Epithelial cell of esophagus (primary cell): ENCODE measurements around the gene TRIP13.

Experiments used
- DNase-seq: peaks from one replicate; pipeline ENCODE4 v3.0.0; 2010; ENCODE audit warnings: low read depth
- H3K4me3 ChIP-seq: 2 replicates; pipeline ENCODE4 v1.5.1; 2011; ENCODE audit warnings: mild to moderate bottlenecking, low read length, control low read depth
- CTCF ChIP-seq: IDR thresholded peaks from 2 replicates; pipeline ENCODE4 v1.5.1; 2011; ENCODE audit warnings: low read depth, mild to moderate bottlenecking, low read length, control low read depth, inconsistent platforms; ENCODE audit not compliant: insufficient read depth; ENCODE audit errors: missing control alignments

The TRIP13 gene

GRCh38 chr5:859798-860296 lies 32.8 kb upstream of the TRIP13 start:
- DNase-seq = no peak
- no peak overlapping the region for H3K4me3 ChIP-seq
- no peak for TF ChIP-seq CTCF

DNA sequence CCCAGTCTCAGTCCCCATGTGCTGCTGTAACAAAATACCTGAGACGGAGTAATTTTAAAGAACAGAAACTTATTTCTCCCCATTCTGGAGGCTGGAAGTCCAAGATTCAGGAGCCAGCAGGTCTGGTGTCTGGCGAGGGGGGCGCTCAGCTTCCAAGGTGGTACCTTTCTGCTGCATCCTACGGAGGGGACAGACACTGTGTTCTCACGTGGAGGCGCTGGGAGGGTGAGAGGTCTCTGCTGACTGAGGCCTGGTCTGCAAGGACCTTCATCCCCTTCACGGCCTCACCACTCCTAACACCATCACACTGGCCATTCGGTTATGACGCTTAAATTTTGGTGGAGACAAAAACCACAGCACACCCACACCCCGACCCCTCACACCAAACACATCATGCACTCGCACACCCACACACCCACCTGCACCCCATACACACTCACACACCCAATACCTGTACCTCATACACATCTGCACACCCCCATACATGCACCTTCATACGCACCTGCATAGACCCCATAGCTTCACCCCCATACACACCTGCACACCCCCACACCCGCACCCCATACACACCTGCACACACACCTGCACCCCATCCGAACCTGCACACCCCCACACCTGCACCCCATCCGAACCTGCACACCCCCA lies 32.1 kb upstream of the TRIP13 start:
- TF ChIP-seq CTCF = no peak
- DNase-seq = no peak
- H3K4me3 ChIP-seq = no peak overlapping the region

- no peak for TF ChIP-seq CTCF
- H3K4me3 ChIP-seq = no peak overlapping the region
- DNase-seq = peak; percentile 52
Observed at GRCh38 chr5:861442-862366, 31.0 kb upstream of the TRIP13 start.

- DNase-seq = no peak
- no peak for TF ChIP-seq CTCF
- no peak overlapping the region for H3K4me3 ChIP-seq
Observed at GRCh38 chr5:862367-863243, 30.1 kb upstream of the TRIP13 start.

DNA sequence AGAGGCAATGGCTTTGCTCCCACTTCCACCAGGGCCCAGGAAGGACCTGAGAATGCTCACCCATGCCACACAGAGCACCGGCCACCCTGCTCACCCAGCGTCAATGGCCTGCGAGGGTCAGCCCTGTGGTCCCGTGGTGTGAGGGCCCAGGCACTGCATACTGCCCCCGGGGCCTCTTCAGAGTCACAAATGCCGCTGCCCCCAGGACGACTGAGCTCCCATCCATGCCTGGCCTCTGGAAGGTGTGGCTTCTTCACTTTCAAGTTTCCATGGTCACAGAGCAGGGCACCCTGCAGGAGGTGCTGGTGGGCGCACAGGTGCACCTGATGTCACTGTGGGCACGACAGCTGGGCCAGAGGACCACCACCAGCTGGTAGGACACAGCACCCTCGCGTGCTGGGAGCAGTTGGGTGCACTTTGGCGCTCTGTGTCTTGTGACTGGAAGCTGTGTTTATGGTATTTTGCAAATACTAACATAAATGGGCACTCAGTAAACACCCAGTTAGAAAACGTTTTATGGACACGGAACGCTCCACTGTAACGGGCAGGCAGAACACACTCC lies 29.4 kb upstream of the TRIP13 start:
- DNase-seq = no peak
- H3K4me3 ChIP-seq = no peak overlapping the region
- TF ChIP-seq CTCF = no peak

DNA sequence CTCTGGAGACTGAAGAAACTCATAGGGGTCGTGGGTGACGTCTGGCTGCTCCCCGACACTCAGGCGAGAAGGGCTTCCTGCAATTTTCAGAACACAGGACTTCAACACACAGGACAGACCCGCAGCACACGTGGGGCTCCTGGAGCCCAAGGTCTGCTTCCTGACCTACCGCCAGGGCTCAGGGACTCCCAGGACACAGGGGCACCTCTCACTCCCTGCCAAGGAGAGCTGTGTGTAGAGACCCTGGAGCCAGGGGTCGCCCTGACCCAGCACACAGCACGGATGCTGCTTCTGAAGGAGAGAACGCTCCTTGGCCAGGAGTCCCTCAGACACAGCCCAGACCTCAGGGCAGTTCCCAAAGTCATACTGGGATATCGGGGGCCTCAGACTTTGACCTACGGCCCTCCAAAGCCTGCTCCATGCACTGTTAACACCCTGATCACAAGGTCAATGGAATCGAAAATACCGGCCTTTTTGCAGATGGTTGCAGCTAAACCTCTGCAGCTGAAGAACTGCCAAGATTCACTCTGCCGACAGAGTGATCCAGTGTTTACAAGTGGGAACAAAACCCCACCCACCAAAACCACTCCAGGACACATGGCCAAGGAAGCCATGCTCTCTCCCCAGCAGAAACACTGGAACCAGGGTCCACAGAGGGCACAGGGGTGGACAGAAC lies 28.1 kb upstream of the TRIP13 start:
- no peak for TF ChIP-seq CTCF
- H3K4me3 ChIP-seq = no peak overlapping the region
- DNase-seq = no peak
